ENCODE results near the gene PTPN12.
A peak's percentile ranks its signal among the peaks of the same experiment; 100 is the strongest.

PTPN12 gene

GRCh38 chr7:77661816-77662215 is 124.7 kb downstream of the PTPN12 start:
- H3K4me3 ChIP-seq (ENCODE audit: low read depth, low read length): no peak overlapping the region
- no peak for TF ChIP-seq CTCF (IDR thresholded peaks at IDR 0.05; ENCODE audit: low read depth, low read length)
- TF ChIP-seq POLR2A (IDR thresholded peaks at IDR 0.05; ENCODE audit: extremely low read depth, insufficient read length): no peak
- DNase-seq (ENCODE audit: low read depth): peak; percentile 71

- no peak overlapping the region for H3K4me3 ChIP-seq (ENCODE audit: low read depth, low read length)
- no peak for TF ChIP-seq MAX (IDR thresholded peaks at IDR 0.05; ENCODE audit: low read depth, low read length)
- no peak for TF ChIP-seq MYC (IDR thresholded peaks at IDR 0.05; ENCODE audit: low read depth, low read length)
- no peak for TF ChIP-seq CTCF (IDR thresholded peaks at IDR 0.05; ENCODE audit: low read depth, low read length)
- no peak for TF ChIP-seq POLR2A (IDR thresholded peaks at IDR 0.05; ENCODE audit: extremely low read depth, insufficient read length)
- no peak for DNase-seq (ENCODE audit: low read depth)
Measured at GRCh38 chr7:77662869-77663268, 125.8 kb downstream of the PTPN12 start.

GRCh38 chr7:77664715-77665114 is 127.6 kb downstream of the PTPN12 start:
- TF ChIP-seq CTCF (IDR thresholded peaks at IDR 0.05; ENCODE audit: low read depth, low read length) (no peak), POLR2A (IDR thresholded peaks at IDR 0.05; ENCODE audit: extremely low read depth, insufficient read length) (no peak), MYC (IDR thresholded peaks at IDR 0.05; ENCODE audit: low read depth, low read length) (no peak), MAX (IDR thresholded peaks at IDR 0.05; ENCODE audit: low read depth, low read length) (no peak)
- no peak overlapping the region for H3K4me3 ChIP-seq (ENCODE audit: low read depth, low read length)
- DNase-seq (ENCODE audit: low read depth): no peak

GRCh38 chr7:77665161-77665560 is 128.1 kb downstream of the PTPN12 start:
- H3K4me3 ChIP-seq (ENCODE audit: low read depth, low read length): no peak overlapping the region
- DNase-seq (ENCODE audit: low read depth): no peak
- TF ChIP-seq CTCF (IDR thresholded peaks at IDR 0.05; ENCODE audit: low read depth, low read length) (no peak), MAX (IDR thresholded peaks at IDR 0.05; ENCODE audit: low read depth, low read length) (no peak), POLR2A (IDR thresholded peaks at IDR 0.05; ENCODE audit: extremely low read depth, insufficient read length) (no peak), MYC (IDR thresholded peaks at IDR 0.05; ENCODE audit: low read depth, low read length) (no peak)

- H3K4me3 ChIP-seq (ENCODE audit: low read depth, low read length): no peak overlapping the region
- DNase-seq (ENCODE audit: low read depth): no peak
- no peak for TF ChIP-seq MYC (IDR thresholded peaks at IDR 0.05; ENCODE audit: low read depth, low read length)
- no peak for TF ChIP-seq MAX (IDR thresholded peaks at IDR 0.05; ENCODE audit: low read depth, low read length)
- TF ChIP-seq POLR2A (IDR thresholded peaks at IDR 0.05; ENCODE audit: extremely low read depth, insufficient read length): no peak
- no peak for TF ChIP-seq CTCF (IDR thresholded peaks at IDR 0.05; ENCODE audit: low read depth, low read length)
Measured at GRCh38 chr7:77667459-77668086, 130.5 kb downstream of the PTPN12 start.

- no peak for DNase-seq (ENCODE audit: low read depth)
- H3K4me3 ChIP-seq (ENCODE audit: low read depth, low read length): no peak overlapping the region
- TF ChIP-seq MYC (IDR thresholded peaks at IDR 0.05; ENCODE audit: low read depth, low read length) (no peak), MAX (IDR thresholded peaks at IDR 0.05; ENCODE audit: low read depth, low read length) (no peak), CTCF (IDR thresholded peaks at IDR 0.05; ENCODE audit: low read depth, low read length) (no peak), POLR2A (IDR thresholded peaks at IDR 0.05; ENCODE audit: extremely low read depth, insufficient read length) (no peak)
Measured at GRCh38 chr7:77674878-77675277, 137.8 kb downstream of the PTPN12 start.

Data from NB4 (cell line).